ENCODE measurements around the gene SHCBP1L.

DNA sequence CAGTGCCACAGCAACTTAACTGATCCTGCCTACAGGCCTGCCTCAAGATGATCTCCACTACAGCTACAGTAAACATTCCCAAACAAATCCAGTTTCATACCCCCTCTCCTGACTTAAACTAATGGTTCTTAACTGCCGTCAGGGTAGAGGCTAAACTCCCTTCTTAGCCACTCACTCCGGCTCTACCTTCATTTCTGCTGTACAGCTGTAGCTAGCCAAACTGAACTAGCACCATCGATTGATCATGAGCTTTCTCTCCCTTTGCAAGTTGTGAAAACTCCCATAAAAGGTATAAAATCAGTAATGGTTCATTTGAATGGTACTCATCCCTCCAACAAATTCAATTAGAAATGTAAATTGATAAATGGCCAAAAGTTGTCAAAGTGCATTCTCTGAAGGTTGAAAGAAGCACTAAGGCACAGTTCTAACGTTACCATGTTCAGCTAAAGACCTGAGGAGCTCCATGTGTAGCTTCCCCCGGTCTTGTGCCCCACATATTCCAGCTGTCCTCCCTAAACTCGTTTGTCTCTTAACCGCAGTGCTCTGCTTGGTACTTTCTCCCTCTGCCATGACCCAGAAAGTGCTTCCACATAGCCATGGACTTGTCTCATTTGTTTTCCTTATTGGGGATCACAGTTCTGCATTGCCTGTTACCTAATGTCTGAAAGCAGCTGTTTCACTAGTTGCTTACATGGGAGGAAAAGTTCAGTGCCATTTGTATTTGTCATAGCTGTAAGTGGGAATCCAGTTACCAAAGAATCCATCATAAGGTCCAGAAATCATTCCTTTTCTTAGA is 64.0 kb downstream of the SHCBP1L start:
- no peak for TF ChIP-seq POLR2A (IDR thresholded peaks at IDR 0.05)
- TF ChIP-seq, protein P1, sequence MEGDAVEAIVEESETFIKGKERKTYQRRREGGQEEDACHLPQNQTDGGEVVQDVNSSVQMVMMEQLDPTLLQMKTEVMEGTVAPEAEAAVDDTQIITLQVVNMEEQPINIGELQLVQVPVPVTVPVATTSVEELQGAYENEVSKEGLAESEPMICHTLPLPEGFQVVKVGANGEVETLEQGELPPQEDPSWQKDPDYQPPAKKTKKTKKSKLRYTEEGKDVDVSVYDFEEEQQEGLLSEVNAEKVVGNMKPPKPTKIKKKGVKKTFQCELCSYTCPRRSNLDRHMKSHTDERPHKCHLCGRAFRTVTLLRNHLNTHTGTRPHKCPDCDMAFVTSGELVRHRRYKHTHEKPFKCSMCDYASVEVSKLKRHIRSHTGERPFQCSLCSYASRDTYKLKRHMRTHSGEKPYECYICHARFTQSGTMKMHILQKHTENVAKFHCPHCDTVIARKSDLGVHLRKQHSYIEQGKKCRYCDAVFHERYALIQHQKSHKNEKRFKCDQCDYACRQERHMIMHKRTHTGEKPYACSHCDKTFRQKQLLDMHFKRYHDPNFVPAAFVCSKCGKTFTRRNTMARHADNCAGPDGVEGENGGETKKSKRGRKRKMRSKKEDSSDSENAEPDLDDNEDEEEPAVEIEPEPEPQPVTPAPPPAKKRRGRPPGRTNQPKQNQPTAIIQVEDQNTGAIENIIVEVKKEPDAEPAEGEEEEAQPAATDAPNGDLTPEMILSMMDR (IDR thresholded peaks at IDR 0.05): no peak
